ENCODE results near the gene ARL4D. TPM values are rescaled to one million over a fixed set of nuclear protein-coding genes. Genes with fewer than 3 reads are reported as not detected.

The ARL4D gene
- total RNA-seq, 1 experiment from 2014 or later, result 4.5 TPM

GRCh38 chr17:43383826-43384475 lies 14.8 kb upstream of the ARL4D start:
- Histone ChIP-seq H3K27ac (ENCODE audit: low read length) (no peak overlapping the region), H3K4me1 (ENCODE audit: control insufficient read depth, insufficient read depth, low read length) (no peaks in the 10 kb centered on the region), H3K9me3 (ENCODE audit: control insufficient read depth, insufficient read depth, low read depth, low read length) (peaks cover 9% of the 10 kb centered on the region; the same call in 1 of the 2 replicates), H3K27me3 (ENCODE audit: control insufficient read depth, insufficient read depth, low read length) (no peaks in the 10 kb centered on the region), H3K36me3 (ENCODE audit: control insufficient read depth, insufficient read depth, low read length) (no peaks in the 10 kb centered on the region), H3K4me3 (ENCODE audit: low read depth in 2 of 2, low read length in 2 of 2) (no peak overlapping the region)
- TF ChIP-seq, protein P1, sequence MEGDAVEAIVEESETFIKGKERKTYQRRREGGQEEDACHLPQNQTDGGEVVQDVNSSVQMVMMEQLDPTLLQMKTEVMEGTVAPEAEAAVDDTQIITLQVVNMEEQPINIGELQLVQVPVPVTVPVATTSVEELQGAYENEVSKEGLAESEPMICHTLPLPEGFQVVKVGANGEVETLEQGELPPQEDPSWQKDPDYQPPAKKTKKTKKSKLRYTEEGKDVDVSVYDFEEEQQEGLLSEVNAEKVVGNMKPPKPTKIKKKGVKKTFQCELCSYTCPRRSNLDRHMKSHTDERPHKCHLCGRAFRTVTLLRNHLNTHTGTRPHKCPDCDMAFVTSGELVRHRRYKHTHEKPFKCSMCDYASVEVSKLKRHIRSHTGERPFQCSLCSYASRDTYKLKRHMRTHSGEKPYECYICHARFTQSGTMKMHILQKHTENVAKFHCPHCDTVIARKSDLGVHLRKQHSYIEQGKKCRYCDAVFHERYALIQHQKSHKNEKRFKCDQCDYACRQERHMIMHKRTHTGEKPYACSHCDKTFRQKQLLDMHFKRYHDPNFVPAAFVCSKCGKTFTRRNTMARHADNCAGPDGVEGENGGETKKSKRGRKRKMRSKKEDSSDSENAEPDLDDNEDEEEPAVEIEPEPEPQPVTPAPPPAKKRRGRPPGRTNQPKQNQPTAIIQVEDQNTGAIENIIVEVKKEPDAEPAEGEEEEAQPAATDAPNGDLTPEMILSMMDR (IDR thresholded peaks at IDR 0.05), result no peak
- TF ChIP-seq, protein P2, sequence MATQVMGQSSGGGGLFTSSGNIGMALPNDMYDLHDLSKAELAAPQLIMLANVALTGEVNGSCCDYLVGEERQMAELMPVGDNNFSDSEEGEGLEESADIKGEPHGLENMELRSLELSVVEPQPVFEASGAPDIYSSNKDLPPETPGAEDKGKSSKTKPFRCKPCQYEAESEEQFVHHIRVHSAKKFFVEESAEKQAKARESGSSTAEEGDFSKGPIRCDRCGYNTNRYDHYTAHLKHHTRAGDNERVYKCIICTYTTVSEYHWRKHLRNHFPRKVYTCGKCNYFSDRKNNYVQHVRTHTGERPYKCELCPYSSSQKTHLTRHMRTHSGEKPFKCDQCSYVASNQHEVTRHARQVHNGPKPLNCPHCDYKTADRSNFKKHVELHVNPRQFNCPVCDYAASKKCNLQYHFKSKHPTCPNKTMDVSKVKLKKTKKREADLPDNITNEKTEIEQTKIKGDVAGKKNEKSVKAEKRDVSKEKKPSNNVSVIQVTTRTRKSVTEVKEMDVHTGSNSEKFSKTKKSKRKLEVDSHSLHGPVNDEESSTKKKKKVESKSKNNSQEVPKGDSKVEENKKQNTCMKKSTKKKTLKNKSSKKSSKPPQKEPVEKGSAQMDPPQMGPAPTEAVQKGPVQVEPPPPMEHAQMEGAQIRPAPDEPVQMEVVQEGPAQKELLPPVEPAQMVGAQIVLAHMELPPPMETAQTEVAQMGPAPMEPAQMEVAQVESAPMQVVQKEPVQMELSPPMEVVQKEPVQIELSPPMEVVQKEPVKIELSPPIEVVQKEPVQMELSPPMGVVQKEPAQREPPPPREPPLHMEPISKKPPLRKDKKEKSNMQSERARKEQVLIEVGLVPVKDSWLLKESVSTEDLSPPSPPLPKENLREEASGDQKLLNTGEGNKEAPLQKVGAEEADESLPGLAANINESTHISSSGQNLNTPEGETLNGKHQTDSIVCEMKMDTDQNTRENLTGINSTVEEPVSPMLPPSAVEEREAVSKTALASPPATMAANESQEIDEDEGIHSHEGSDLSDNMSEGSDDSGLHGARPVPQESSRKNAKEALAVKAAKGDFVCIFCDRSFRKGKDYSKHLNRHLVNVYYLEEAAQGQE (IDR thresholded peaks at IDR 0.05; ENCODE audit: insufficient read depth in 1 of 2, low read depth in 2 of 2, low read length in 1 of 2), result no peak
- TF ChIP-seq POLR2AphosphoS5 (IDR thresholded peaks at IDR 0.05; ENCODE audit: low read depth, low read length) (no peak), SIN3A (IDR thresholded peaks at IDR 0.05; ENCODE audit: borderline replicate concordance, insufficient read depth, low read depth, low read length) (no peak), TCF7L2 (IDR thresholded peaks at IDR 0.05; ENCODE audit: low read depth, low read length) (no peak)
- ChIA-PET POLR2A (no interaction called here), CTCF (no interaction called here)
- intact Hi-C loops (cut with micrococcal nuclease; ENCODE audit: unreplicated experiment), result no loop called here
- no TSS peak for BruUV-seq (replicated peaks)
- ATAC-seq (no peak), DNase-seq (ENCODE audit: low read depth, low spot score) (no peak)
- in situ Hi-C loops (cut with HindIII; ENCODE audit: low pct_unique_long_range_greater_than_20kb, low sequenced_read_pairs), result no loop called here

GRCh38 chr17:43384476-43384862 lies 14.3 kb upstream of the ARL4D start:
- Histone ChIP-seq H3K4me3 (ENCODE audit: low read depth in 2 of 2, low read length in 2 of 2) (no peak overlapping the region), H3K27me3 (ENCODE audit: control insufficient read depth, insufficient read depth, low read length) (no peaks in the 10 kb centered on the region), H3K9me3 (ENCODE audit: control insufficient read depth, insufficient read depth, low read depth, low read length) (peaks cover 9% of the 10 kb centered on the region; the same call in 1 of the 2 replicates), H3K4me1 (ENCODE audit: control insufficient read depth, insufficient read depth, low read length) (peaks cover under 1% of the 10 kb centered on the region), H3K27ac (ENCODE audit: low read length) (no peak overlapping the region), H3K36me3 (ENCODE audit: control insufficient read depth, insufficient read depth, low read length) (no peaks in the 10 kb centered on the region)
- ATAC-seq (no peak), DNase-seq (ENCODE audit: low read depth, low spot score) (no peak)
- TF ChIP-seq TCF7L2 (IDR thresholded peaks at IDR 0.05; ENCODE audit: low read depth, low read length) (no peak), POLR2AphosphoS5 (IDR thresholded peaks at IDR 0.05; ENCODE audit: low read depth, low read length) (no peak), SIN3A (IDR thresholded peaks at IDR 0.05; ENCODE audit: borderline replicate concordance, insufficient read depth, low read depth, low read length) (no peak)
- TF ChIP-seq, protein P1 (IDR thresholded peaks at IDR 0.05), result no peak
- TF ChIP-seq, protein P2 (IDR thresholded peaks at IDR 0.05; ENCODE audit: insufficient read depth in 1 of 2, low read depth in 2 of 2, low read length in 1 of 2), result no peak
- ChIA-PET CTCF (no interaction called here), POLR2A (interaction anchor here (0.6 kb wide), 1 partner anchor 18 kb away, joined by 9 read pairs; no protein-coding TSS in a partner anchor)
- in situ Hi-C loops (cut with HindIII; ENCODE audit: low pct_unique_long_range_greater_than_20kb, low sequenced_read_pairs), result no loop called here
- intact Hi-C loops (cut with micrococcal nuclease; ENCODE audit: unreplicated experiment), result no loop called here
- BruUV-seq (replicated peaks), result no TSS peak

Measured in Panc1 (cell line).